Stimulated activated effector memory CD8-positive, alpha-beta T cell treated with anti-CD3 and anti-CD28 coated beads, Interleukin-12 subunit alpha, Interleukin-12 subunit beta, amount 100 ng/mL, for 72 hours (primary cell): ENCODE measurements around the gene NFATC2.

Experiments
- ATAC-seq: fragments of 150-1000 bp; cut with Tn5 transposase; 2 replicates; pipeline ENCODE4 v1.10.0; 2021
- DNase-seq, 2 donors: peaks; one replicate each; pipeline ENCODE4 v3.0.0; 2021 to 2022; ENCODE audit warnings: low spot score in 2 of 2
- H3K27ac Mint-ChIP-seq: one replicate; pipeline ENCODE4 v1.8.0; 2022; ENCODE audit warnings: mild to moderate bottlenecking, mixed read lengths
- H3K36me3 Mint-ChIP-seq: one replicate; pipeline ENCODE4 v1.8.0; 2022; ENCODE audit warnings: mild to moderate bottlenecking, mixed read lengths
- H3K4me1 Mint-ChIP-seq: one replicate; pipeline ENCODE4 v1.8.0; 2022; ENCODE audit warnings: mixed read lengths
- H3K4me3 Mint-ChIP-seq: one replicate; pipeline ENCODE4 v1.8.0; 2022; ENCODE audit warnings: mild to moderate bottlenecking, mixed read lengths
- H3K9me3 Mint-ChIP-seq: one replicate; pipeline ENCODE4 v1.8.0; 2022; ENCODE audit warnings: mixed read lengths

The NFATC2 gene

GRCh38 chr20:51400051-51400926 lies 142.2 kb downstream of the NFATC2 start:
- H3K4me3 Mint-ChIP-seq = peak overlapping the region; percentile 76
- peaks cover 69% of the 10 kb centered on the region for H3K4me1 Mint-ChIP-seq
- no peaks in the 10 kb centered on the region for H3K9me3 Mint-ChIP-seq
- peak overlapping the region; percentile 98 for H3K27ac Mint-ChIP-seq
- H3K36me3 Mint-ChIP-seq = peaks cover 72% of the 10 kb centered on the region
- DNase-seq = peak; percentile 59 to 91
- ATAC-seq = peak; percentile 74

GRCh38 chr20:51399006-51399890 lies 143.3 kb downstream of the NFATC2 start:
- H3K27ac Mint-ChIP-seq = peak overlapping the region; percentile 98
- H3K4me3 Mint-ChIP-seq = peak overlapping the region; percentile 76
- H3K9me3 Mint-ChIP-seq = no peaks in the 10 kb centered on the region
- ATAC-seq (no peak), DNase-seq (no peak)
- peaks cover 72% of the 10 kb centered on the region for H3K36me3 Mint-ChIP-seq
- H3K4me1 Mint-ChIP-seq = peaks cover 67% of the 10 kb centered on the region

GRCh38 chr20:51398552-51398951 lies 144.0 kb downstream of the NFATC2 start:
- Mint-ChIP-seq H3K36me3 (peaks cover 71% of the 10 kb centered on the region), H3K9me3 (no peaks in the 10 kb centered on the region), H3K4me3 (peak overlapping the region; percentile 76), H3K27ac (peak overlapping the region; percentile 98), H3K4me1 (peaks cover 64% of the 10 kb centered on the region)
- ATAC-seq (no peak), DNase-seq (no peak)

- no peak overlapping the region for H3K4me3 Mint-ChIP-seq
- no peaks in the 10 kb centered on the region for H3K9me3 Mint-ChIP-seq
- peaks cover 59% of the 10 kb centered on the region for H3K4me1 Mint-ChIP-seq
- peak overlapping the region; percentile 48 for H3K27ac Mint-ChIP-seq
- DNase-seq (no peak), ATAC-seq (no peak)
- peaks cover 72% of the 10 kb centered on the region for H3K36me3 Mint-ChIP-seq
Observed at GRCh38 chr20:51398083-51398482, 144.4 kb downstream of the NFATC2 start.

GRCh38 chr20:51397137-51397536 lies 145.4 kb downstream of the NFATC2 start:
- H3K36me3 Mint-ChIP-seq = peaks cover 77% of the 10 kb centered on the region

GRCh38 chr20:51396365-51396909 lies 146.1 kb downstream of the NFATC2 start:
- no peak for ATAC-seq
- DNase-seq = no peak
- H3K9me3 Mint-ChIP-seq = no peaks in the 10 kb centered on the region
- H3K4me1 Mint-ChIP-seq = peaks cover 52% of the 10 kb centered on the region
- H3K4me3 Mint-ChIP-seq = no peak overlapping the region
- peaks cover 84% of the 10 kb centered on the region for H3K36me3 Mint-ChIP-seq
- H3K27ac Mint-ChIP-seq = no peak overlapping the region

More at GRCh38 chr20:51397137-51397536, 145.4 kb downstream of the NFATC2 start:
- no peak overlapping the region for H3K4me3 Mint-ChIP-seq
- H3K4me1 Mint-ChIP-seq = peaks cover 59% of the 10 kb centered on the region
- DNase-seq = no peak
- H3K27ac Mint-ChIP-seq = peak overlapping the region; percentile 48
- H3K9me3 Mint-ChIP-seq = no peaks in the 10 kb centered on the region
- no peak for ATAC-seq

- Mint-ChIP-seq H3K4me3 (no peak overlapping the region), H3K36me3 (peaks cover 89% of the 10 kb centered on the region), H3K9me3 (no peaks in the 10 kb centered on the region), H3K4me1 (peaks cover 50% of the 10 kb centered on the region), H3K27ac (peak overlapping the region; percentile 13)
- no peak for DNase-seq
- ATAC-seq = no peak
Observed at GRCh38 chr20:51394706-51395105, 147.8 kb downstream of the NFATC2 start.

GRCh38 chr20:51393571-51393970 lies 148.9 kb downstream of the NFATC2 start:
- Mint-ChIP-seq H3K27ac (no peak overlapping the region), H3K4me3 (no peak overlapping the region), H3K4me1 (peaks cover 50% of the 10 kb centered on the region), H3K36me3 (peaks cover 86% of the 10 kb centered on the region), H3K9me3 (no peaks in the 10 kb centered on the region)
- ATAC-seq (no peak), DNase-seq (no peak)

GRCh38 chr20:51392614-51393186 lies 149.8 kb downstream of the NFATC2 start:
- ATAC-seq = no peak
- no peak overlapping the region for H3K4me3 Mint-ChIP-seq
- peaks cover 86% of the 10 kb centered on the region for H3K36me3 Mint-ChIP-seq
- H3K9me3 Mint-ChIP-seq = no peaks in the 10 kb centered on the region
- no peak for DNase-seq
- H3K4me1 Mint-ChIP-seq = peaks cover 57% of the 10 kb centered on the region
- peak overlapping the region; percentile 12 for H3K27ac Mint-ChIP-seq

- peak overlapping the region; percentile 12 for H3K27ac Mint-ChIP-seq
- ATAC-seq = no peak
- peaks cover 64% of the 10 kb centered on the region for H3K4me1 Mint-ChIP-seq
Observed at GRCh38 chr20:51391926-51392325, 150.6 kb downstream of the NFATC2 start.

GRCh38 chr20:51389543-51390264 lies 152.8 kb downstream of the NFATC2 start:
- DNase-seq (no peak), ATAC-seq (no peak)
- H3K4me3 Mint-ChIP-seq = peak overlapping the region; percentile 52
- peaks cover 89% of the 10 kb centered on the region for H3K36me3 Mint-ChIP-seq
- peak overlapping the region; percentile 70 for H3K27ac Mint-ChIP-seq
- no peaks in the 10 kb centered on the region for H3K9me3 Mint-ChIP-seq
- peaks cover 83% of the 10 kb centered on the region for H3K4me1 Mint-ChIP-seq

More at GRCh38 chr20:51391926-51392325, 150.6 kb downstream of the NFATC2 start:
- Mint-ChIP-seq H3K4me3 (no peak overlapping the region), H3K36me3 (peaks cover 86% of the 10 kb centered on the region), H3K9me3 (no peaks in the 10 kb centered on the region)
- DNase-seq = no peak

- peak overlapping the region; percentile 81 for H3K27ac Mint-ChIP-seq
- no peak overlapping the region for H3K4me3 Mint-ChIP-seq
Observed at GRCh38 chr20:51388756-51389542, 153.6 kb downstream of the NFATC2 start.

GRCh38 chr20:51388227-51388626 lies 154.3 kb downstream of the NFATC2 start:
- H3K9me3 Mint-ChIP-seq = no peaks in the 10 kb centered on the region
- H3K36me3 Mint-ChIP-seq = peaks cover 87% of the 10 kb centered on the region
- H3K4me1 Mint-ChIP-seq = peaks cover 89% of the 10 kb centered on the region
- H3K27ac Mint-ChIP-seq = peak overlapping the region; percentile 81
- no peak overlapping the region for H3K4me3 Mint-ChIP-seq
- DNase-seq = no peak
- peak; percentile 52 for ATAC-seq

More at GRCh38 chr20:51388756-51389542, 153.6 kb downstream of the NFATC2 start:
- DNase-seq = no peak
- Mint-ChIP-seq H3K36me3 (peaks cover 86% of the 10 kb centered on the region), H3K4me1 (peaks cover 83% of the 10 kb centered on the region), H3K9me3 (no peaks in the 10 kb centered on the region)
- ATAC-seq = no peak
